Pancreas (tissue), 10 donors: ENCODE results near the gene TMEM17. TPM values are rescaled to one million over a fixed set of nuclear protein-coding genes. Genes with fewer than 3 reads are reported as not detected.
"Not testable (repeated sequence)": the region's sequence is repeated elsewhere in the genome, so short reads cannot be mapped to it uniquely, and the experiment has no call there.

Source experiments
- ATAC-seq, 4 donors: fragments of 200-7000 bp; cut with Tn5 transposase; one replicate each; pipeline versions ENCODE4 v1.8.0 to v1.9.1; 2020; ENCODE audit warnings: mild to moderate bottlenecking in 4 of 4, moderate library complexity in 4 of 4
- DNase-seq, 6 donors: peaks; one replicate each; pipeline ENCODE4 v3.0.0-alpha.2; 2020
- FAIRE-seq: peaks from 2 replicates; lab custom pipeline; 2012; peaks lifted over from hg19 to GRCh38; lab: Jason Lieb, UNC
- H3K27ac ChIP-seq, 4 donors: fragments of 200-600 bp; sonication (generic); 1 replicate in 3 of 4; 2 replicates in 1 of 4; pipeline versions ENCODE4 v1.5.0 to v1.8.0; 2020
- H3K27me3 ChIP-seq, 4 donors: fragments of 200-600 bp; one replicate each; pipeline ENCODE4 v1.8.0; 2021
- H3K36me3 ChIP-seq, 3 donors: fragments of 200-600 bp; sonication (generic) in 1 of 3; one replicate each; pipeline versions ENCODE4 v1.5.0 to v1.8.0; 2020 to 2021
- H3K4me1 ChIP-seq, 3 donors: fragments of 200-600 bp; one replicate each; pipeline ENCODE4 v1.8.0; 2021
- H3K4me3 ChIP-seq, 4 donors: fragments of 200-600 bp; sonication (generic) in 2 of 4; one replicate each; pipeline versions ENCODE4 v1.5.0 to v1.8.0; 2020 to 2021
- H3K9me3 ChIP-seq, 4 donors: fragments of 200-600 bp; one replicate each; pipeline ENCODE4 v1.8.0; 2021
- CTCF ChIP-seq, 4 donors: fragments of 200-600 bp; sonication (generic) in 3 of 4; IDR thresholded peaks; one replicate each; pipeline versions ENCODE4 v1.5.0 to v1.8.0; 2021; ENCODE audit warnings: antibody characterized with exemption in 4 of 4
- WGBS, 2 donors: extraction: QIAGEN DNeasy Blood & Tissue Kit; methylation state at CpG; one replicate each; pipeline ENCODE4 v1.1.7; 2013; 5-methylcytosine and 5-hydroxymethylcytosine counted together
- intact Hi-C, 3 donors: fragments of 100-400 bp; cut with DNase I; formaldehyde crosslinking; loops; one replicate each; pipeline versions ENCODE4 v1.11.1 to v1.14.2; 2022
- polyA plus RNA-seq, 2 donors: library from polyadenylated mRNA; stranded (reverse); fragments of 200-250 nt; gene quantifications; one replicate each; pipeline ENCODE4 v1.2.3, GENCODE V29; 2013
- total RNA-seq, 6 donors: library from RNA; stranded (reverse); fragmentation: NEBNext Ultra II Directional in 4 of 6; extraction: Animal tissue kit (Norgen Biotek cat#: 25700) in 4 of 6; gene quantifications; one replicate each; pipeline versions ENCODE4 v1.2.1 to v1.2.4, GENCODE V29; 2021 to 2023
- donor health status: healthy with polysubstance abuse.
- donor health status: DM: no; HTN: no; CAD: no; lungs with moderate emphysema.
- donor health status: DM: no; HTN: no; CAD: no.
- donor health status: control.
- donor health status: control.
- donor health status: Bipolar disorder and iron deficiency.
- donor health status: DM: yes; HTN: yes; CAD: no.
- donor health status: DM: no; HTN: no; CAD: no.
- donor health status: DM: no; HTN: no; CAD: no.
- donor health status: DM: yes; HTN: yes; CAD: no.

TMEM17 gene
- total and polyA plus RNA-seq, 8 donors, result 1.3 to 5.8 (median 2.4) TPM

- intact Hi-C loops, result no loop called here
- Histone ChIP-seq H3K4me1 (peaks cover 28 to 30% (median 28%) of the 10 kb centered on the region in 3 donors), H3K4me3 (no peak overlapping the region), H3K27ac (no peak overlapping the region), H3K9me3 (no peaks in the 10 kb centered on the region), H3K27me3 (no peaks in the 10 kb centered on the region), H3K36me3 (no peaks in the 10 kb centered on the region)
- FAIRE-seq (no peak), DNase-seq (no peak), ATAC-seq (no peak)
- WGBS, 2 donors, result 87 to 89% methylated on average over 7 of the region's 7 CpGs
- TF ChIP-seq CTCF (IDR thresholded peaks at IDR 0.05), result no peak
Measured at GRCh38 chr2:62536873-62537547, 31.0 kb upstream of the TMEM17 start.

GRCh38 chr2:62535521-62535920, 29.5 kb upstream of the TMEM17 start:
- FAIRE-seq, H3K27me3 ChIP-seq, DNase-seq, H3K36me3 ChIP-seq, H3K9me3 ChIP-seq, intact Hi-C loops, ATAC-seq, H3K4me3 ChIP-seq, H3K27ac ChIP-seq: not testable (repeated sequence)
- WGBS, 2 donors, result 85 to 98% methylated on average over 3 of the region's 3 CpGs
- H3K4me1 ChIP-seq, result peaks cover 13 to 15% (median 13%) of the 10 kb centered on the region in 3 donors

- Histone ChIP-seq H3K9me3 (no peaks in the 10 kb centered on the region), H3K4me1 (peaks cover 3 to 15% (median 8%) of the 10 kb centered on the region in 3 donors), H3K36me3 (no peaks in the 10 kb centered on the region), H3K27ac (no peak overlapping the region), H3K4me3 (no peak overlapping the region), H3K27me3 (no peaks in the 10 kb centered on the region)
- no peak for FAIRE-seq
- TF ChIP-seq CTCF (IDR thresholded peaks at IDR 0.05), result no peak
- no peak for ATAC-seq
- intact Hi-C loops, result no loop called here
- 94 to 100% methylated on average over 7 of the region's 7 CpGs for WGBS, 2 donors
- DNase-seq, result no peak
Measured at GRCh38 chr2:62531594-62531993, 25.6 kb upstream of the TMEM17 start.

GRCh38 chr2:62529758-62530157, 23.8 kb upstream of the TMEM17 start:
- no peak overlapping the region for H3K27ac ChIP-seq
- ATAC-seq (no peak), FAIRE-seq (no peak), DNase-seq (no peak)
- intact Hi-C loops, result no loop called here
- no peaks in the 10 kb centered on the region for H3K27me3 ChIP-seq
- H3K36me3 ChIP-seq, result no peaks in the 10 kb centered on the region
- H3K9me3 ChIP-seq, result no peaks in the 10 kb centered on the region
- TF ChIP-seq CTCF (IDR thresholded peaks at IDR 0.05), result no peak
- peaks cover 21 to 25% (median 22%) of the 10 kb centered on the region in 3 donors for H3K4me1 ChIP-seq
- no peak overlapping the region for H3K4me3 ChIP-seq

GRCh38 chr2:62527478-62528210, 21.6 kb upstream of the TMEM17 start:
- Histone ChIP-seq H3K27me3 (no peaks in the 10 kb centered on the region), H3K4me1 (peaks cover 22 to 31% (median 28%) of the 10 kb centered on the region in 3 donors), H3K4me3 (no peak overlapping the region), H3K27ac (no peak overlapping the region), H3K36me3 (no peaks in the 10 kb centered on the region), H3K9me3 (no peaks in the 10 kb centered on the region)
- 37 to 40% methylated on average over 3 of the region's 3 CpGs for WGBS, 2 donors
- ATAC-seq (peak in 2 of 4 donors; percentile 20 to 25), DNase-seq (no peak), FAIRE-seq (no peak)
- no peak for TF ChIP-seq CTCF (IDR thresholded peaks at IDR 0.05)
- intact Hi-C loops, result no loop called here
